NCI-H82 treated with DMSO at 0.1 percent for 48 hours (cell line): ENCODE data around the gene CASK.

Experiments
- DNase-seq: peaks from one replicate; lab custom pipeline; 2025; ENCODE audit not compliant: unreplicated experiment; lab: John Stamatoyannopoulos, UW

The CASK gene

DNA sequence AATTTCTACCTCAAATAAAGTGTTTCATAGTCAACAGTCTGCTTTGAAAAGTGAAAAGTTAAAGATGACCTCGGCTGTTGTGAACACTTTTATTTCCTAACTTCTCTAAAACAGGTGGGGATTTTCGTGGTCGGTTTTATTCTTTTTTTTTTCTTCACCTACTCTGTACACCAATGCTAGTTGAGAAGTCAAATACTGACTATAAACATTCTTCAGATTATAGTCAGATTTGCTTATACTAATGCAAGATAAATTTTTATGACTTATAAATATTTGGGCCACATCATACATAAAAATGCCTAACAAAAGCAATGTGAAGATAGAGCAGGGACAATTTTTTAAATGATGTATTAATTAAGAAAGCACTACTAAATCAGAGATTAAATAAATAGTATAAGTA, 332.7 kb downstream of the CASK start:
- DNase-seq = no peak

DNA sequence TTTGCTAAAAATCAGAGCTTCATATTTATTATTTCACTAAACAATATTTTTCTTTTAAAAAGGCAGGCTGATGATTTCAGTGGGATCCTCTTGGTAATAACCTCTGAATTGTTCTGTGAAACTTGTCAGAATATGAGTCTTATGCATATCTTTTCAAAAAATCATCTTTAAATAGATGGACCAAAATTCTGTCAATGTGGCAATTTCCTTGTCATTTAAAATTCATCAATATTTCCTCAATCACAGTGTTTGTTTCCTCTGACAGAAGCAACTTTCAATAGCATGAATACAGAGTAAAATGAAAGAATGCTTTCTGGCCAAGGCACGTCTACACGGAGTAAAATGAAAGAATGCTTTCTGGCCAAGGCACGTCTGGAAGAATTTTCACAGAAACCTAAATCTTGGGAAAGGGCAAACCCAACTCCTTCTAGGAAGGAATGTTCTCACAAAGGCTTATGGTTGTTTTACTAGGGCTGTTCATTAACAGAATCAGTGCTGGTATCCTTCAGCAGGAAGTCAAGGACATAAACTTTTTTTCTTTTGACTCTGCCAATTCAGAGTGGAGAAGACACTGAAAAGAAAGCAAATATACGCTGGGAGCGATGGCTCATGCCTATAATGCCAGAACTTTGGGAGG, 333.6 kb downstream of the CASK start:
- DNase-seq = no peak

DNA sequence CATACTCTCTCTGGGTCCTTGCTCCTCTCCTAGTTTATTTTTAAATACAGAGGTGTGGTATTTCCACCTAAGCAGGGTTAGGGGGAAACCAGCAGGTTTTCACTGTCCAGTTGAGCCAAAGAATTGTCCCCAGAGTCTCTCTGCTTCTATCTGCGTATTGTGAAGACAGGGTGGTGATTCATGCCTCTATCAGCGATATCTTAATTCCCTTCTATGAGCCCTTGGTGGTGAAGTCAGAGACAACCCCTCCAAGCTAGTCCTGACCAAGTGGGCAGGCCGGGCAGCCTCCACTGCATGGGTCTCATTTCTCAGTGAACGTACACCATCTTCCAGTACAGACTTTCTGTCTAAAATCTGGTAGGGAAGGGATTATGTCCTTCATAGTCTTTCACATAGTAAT, 335.1 kb downstream of the CASK start:
- DNase-seq = no peak

DNA sequence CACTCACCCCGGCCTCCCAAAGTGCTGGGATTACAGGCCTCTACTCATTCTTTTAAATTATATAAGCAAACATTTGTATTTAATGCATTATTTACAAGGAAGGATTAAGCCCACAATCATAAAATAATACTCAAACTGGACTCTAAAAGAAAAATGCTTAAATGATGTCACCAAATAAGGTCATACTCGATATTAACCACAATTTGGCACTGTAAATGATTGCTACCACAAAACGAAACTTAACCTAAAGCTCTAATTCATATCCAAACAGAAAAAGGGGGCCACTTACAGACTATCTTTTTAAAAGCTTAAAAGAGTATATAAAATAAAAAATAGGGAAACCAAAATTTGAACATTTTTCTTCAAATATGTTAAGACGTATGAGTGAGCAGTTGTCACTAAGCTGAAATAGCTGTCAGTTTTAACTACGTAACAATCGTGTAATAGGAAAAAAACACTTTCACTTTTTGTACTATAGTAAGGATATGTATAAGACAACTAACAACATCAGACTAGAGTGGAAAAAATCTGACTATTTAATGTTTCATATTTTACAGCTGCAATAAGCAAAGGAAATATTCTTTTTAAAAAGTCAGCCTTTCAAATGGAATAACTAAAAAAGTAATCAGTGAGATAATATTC, 342.8 kb downstream of the CASK start:
- DNase-seq = no peak

DNA sequence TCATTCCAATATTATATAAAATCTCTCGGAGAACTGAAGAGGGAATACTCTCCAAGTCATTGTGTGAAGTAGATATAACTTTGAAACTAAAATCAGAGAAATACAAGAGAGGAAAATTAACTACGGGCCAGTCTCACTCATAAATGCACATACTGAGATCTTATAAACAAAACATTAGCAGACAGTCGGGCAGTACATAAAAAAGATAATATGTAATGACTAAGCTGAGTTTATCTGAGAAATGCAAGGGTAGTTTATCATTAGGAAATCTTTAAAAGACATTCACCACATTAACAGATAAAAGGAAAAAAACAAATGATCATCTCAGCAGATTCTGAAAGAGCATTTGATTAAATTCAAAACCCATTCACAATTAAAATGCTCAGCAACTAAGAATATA, 359.5 kb downstream of the CASK start:
- DNase-seq = no peak

DNA sequence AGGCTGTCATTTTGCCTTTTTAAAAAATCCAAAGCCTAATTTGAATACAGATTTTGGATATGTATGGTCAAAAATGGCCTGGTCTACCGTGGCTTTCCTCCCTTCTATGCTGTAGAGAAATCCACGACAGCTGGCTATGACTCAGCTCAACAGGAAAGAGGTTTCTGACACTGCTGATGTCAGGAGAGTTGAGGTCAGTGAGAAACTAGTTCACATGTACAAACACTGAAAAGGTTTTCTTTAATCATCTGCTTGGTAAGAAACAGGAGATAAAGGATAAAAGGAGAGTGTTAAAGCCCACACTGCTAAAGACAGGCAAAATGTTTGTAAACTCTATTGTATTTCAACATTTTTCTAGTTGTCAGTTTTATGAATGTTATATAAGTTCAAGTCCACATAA, 362.3 kb downstream of the CASK start:
- DNase-seq = no peak

DNA sequence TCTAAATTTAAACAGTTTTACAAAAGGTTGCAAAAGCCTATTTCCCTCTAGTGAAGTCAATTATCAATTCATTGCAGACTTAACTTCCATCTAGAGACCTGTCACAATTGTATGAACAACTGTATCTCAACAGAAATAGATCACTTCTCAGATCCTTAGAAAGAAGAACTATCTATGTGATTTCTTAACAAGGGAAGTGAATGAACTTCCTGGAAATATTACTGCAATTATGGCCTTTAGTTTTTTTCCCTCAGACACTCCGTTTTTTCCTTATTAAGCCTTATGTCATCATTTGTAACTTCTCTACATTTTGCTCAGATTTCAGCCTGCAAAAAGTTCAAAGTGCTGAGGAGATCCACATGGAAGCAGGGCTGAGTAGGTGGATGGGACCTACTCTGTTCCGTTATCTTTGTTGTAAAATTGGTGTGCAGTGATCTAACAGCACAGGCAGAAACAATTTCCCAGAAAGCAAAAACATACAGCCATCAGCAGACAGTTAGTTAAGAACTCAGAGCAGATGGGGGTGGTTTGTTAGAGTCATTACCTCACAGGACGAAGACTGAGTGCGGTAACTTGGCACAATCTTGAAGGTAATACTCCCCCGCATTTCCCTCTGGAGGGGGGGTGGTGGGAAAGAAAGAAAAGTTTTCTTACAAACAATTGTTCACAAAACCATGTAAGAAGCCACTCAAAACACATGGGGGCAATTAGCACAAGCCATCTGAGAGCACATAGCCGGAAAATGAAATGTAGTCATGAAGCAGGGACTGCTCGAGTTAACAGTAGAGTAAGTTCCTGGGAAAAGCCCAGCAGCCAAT, 363.9 kb downstream of the CASK start:
- no peak for DNase-seq

DNA sequence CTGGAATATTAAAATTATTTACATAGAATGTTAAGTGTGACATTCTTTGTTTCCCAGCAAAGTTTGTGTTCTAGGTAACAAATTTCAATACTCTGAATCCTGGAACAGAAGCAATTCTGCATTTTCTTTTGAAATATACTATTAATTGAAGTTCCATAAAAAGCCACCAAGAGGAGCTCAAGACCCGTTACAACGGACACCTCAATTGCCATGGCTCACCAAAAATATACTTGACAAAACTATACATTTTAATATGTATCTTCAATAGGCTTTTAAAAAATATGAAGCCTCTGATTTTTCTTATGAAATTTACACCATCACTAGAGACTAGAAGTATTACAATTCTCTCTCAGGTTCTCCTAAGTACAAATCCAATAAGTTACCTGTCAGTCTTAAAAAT, 364.8 kb downstream of the CASK start:
- DNase-seq = no peak

DNA sequence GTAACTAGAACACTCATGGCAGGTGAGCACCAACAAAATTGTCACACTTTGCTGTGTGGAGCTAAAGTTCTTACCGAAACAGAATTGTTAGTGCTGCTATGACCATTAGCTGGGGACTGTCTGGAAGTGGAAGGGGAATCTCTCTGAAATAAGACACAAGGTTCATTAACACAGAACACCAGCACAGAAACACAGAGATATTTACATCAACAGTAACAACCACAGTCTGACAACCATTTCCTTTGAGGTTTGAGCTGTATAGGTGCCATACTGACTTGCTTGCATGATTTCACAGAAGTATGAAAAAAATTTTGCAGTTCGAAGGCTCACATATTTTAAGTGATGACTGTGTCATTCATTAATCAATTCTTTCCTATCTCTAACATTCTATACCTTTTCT, 366.4 kb downstream of the CASK start:
- no peak for DNase-seq

DNA sequence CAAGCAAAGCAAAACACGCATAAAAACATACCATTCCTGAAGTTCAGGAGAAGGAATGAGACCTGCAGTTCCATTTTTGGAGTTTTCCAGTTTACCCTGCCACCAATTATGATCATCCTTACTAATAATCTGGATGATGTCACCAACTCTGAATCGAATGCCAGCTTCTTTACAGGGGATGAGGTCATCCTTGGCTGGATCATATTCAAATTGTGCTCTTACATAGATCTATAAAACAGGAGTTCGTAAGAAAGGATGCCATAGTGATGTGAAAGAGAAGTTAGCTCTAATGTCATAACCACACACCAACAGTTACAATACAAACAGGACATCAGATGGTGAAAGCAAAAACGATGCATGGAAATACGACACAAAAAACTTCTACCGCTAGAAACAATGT, 369.7 kb downstream of the CASK start:
- no peak for DNase-seq

DNA sequence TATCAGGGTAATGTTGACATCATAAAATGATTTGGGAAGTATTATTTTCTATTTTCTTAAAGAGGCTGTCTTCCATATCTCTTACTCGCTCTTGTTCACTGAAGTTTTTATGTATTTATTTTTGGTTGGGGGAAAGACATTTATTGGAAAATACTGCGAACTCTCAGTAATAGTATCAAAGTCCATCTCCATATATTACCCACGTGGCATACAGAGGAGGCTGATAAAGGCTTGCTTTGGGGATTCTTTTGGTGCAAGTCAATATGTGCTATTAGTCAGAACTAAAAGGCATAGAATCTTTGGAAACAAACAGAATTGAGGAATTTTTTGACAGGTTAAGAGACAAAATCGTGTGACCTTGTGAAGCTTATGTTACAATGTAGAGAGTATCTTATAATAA, 374.9 kb downstream of the CASK start:
- DNase-seq = no peak

DNA sequence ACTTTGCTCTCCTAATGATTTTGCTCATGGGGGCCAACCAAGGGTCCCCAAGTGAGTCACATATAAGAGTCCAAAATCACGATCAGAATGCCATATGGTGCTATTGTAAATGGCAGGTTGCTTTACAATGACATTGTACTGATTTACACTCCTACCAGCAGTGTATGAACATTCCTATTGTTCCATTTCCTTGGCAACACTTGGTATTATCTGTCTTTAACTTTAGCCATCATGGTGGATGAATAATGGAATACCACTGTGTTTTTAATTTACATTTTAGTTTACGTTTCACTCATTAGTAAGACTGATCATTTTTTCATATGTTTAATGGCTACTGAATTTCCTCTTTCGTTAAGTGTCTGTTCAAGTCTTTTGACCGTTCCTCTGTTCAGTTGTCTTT, 379.7 kb downstream of the CASK start:
- no peak for DNase-seq

DNA sequence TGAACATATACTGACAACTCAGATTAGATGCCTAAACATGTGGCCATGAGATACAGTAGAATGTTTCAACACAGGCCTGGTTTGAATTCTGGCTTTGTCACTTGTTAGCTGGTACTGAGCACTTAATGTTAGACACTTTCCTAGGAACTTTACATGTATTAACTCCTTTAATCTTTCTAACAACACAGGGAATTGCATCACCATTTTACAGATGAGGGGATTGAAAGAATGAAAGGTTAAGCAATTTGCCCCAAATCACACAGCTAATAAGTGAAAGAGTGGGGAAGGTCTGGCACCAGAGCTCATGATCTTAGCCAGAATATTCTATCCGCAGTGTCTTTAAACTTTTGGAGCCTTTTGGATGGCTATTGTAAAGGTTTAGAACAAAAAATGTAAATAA, 380.3 kb downstream of the CASK start:
- DNase-seq = no peak

DNA sequence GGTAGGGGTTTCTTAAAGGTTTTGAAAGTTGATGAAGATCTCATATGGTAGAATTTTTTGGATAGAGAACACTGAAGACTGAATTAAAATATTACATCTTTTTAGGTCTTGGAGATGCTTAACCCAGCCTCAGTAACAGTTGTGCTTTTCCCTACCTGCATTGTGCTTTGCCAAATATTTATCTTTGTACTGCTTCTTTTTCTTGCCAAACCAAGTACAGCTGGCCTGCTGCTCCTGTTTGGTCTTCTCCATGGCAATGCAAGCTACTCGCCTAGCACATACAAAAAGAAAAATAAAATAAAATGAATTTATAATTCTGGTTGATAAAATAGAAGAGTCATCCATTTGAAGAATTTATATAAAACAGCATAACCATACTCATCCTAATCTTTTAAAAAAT, 380.8 kb downstream of the CASK start:
- no peak for DNase-seq

DNA sequence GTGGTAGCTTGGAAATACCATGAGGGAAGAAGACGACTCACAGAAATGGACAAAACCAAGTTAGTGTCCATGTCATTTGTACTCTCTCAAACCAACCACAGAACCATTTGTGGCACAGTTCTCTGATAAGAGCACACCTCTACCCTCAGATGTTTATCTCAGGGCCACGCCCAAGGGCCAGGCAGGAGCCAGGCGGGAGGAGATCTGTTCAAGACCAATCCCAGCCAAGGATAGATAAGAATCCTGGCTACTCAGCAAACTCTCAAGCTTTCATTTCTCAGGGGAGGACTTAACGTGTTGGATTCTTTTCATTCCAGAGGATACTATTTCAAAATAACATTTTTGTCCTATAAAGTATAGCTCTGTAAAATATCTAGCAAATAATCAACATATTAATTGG, 381.2 kb downstream of the CASK start:
- no peak for DNase-seq

DNA sequence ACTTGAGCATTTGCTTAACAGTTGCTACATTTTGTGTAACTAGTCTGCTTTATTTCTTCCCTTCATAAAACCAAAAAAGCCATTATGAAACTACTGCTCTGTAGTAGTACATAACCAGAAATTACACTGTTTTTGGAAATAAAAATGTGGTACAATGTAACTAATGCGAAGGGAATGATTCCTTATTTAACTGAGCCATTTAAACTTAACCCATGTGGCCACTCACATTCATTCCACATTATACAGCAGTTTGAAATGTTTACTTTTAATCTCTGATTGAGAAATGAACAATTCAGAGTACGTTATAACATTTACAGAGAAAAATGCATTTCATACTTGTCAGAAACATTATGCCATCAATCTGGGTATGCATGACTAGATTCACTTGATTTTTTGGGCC, 382.0 kb downstream of the CASK start:
- no peak for DNase-seq

DNA sequence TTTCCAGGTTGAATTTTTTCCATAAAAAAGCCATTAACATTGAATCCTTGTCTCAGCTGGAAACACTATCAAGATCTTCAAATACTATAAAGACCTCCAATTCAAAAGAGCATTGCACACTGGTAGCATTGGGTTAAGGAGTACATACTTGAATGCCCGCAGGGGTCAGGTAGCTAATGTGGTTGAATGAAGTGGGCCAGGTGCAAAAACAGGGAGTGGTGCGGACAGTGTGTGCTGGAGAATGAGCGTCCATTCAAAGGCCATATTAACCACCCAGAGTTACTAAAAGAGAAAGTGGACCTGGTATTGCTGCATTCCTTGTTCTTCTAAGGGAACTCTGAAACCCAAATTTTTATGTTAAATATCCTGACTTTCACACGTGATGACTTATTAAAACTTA, 384.6 kb downstream of the CASK start:
- no peak for DNase-seq

DNA sequence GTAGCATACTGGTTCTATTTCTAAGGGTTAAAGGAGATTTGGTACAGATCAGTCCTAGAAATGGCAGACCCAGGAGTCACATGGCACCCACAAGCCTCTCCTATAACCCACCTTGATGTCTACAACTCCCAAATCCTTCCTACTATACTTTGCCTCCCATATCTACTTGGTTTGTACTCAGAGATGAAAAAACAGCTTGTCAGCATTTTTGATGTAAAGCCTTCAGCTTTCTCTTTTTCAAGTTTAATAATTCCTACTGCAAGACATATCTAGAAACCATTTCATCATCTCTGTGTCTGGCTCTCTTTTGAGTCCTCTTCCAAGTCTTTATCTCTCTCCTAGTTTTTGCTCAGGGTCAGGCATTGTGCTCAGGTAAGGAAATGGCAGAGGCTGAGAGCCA, 393.3 kb downstream of the CASK start:
- no peak for DNase-seq

DNA sequence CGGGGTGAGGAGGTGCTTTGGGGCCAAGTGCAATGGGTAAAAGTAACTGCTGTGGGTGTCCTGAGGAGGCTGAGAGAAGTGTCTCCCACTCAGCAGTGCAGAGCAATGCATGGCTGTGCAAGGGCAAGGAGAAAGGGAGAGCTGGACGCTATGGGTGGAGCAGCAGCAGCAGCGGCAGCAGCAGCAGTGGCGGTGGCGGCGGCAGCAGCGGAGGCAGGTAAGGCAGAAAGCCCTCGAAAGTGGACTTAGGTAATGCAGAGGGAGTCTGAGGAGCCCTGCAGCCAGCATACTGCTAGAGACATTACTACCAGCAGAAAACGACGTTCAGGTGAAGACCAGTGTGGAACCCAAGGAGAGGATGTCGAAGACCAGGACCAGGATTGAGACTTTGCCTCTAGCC, 394.1 kb downstream of the CASK start:
- DNase-seq = no peak

DNA sequence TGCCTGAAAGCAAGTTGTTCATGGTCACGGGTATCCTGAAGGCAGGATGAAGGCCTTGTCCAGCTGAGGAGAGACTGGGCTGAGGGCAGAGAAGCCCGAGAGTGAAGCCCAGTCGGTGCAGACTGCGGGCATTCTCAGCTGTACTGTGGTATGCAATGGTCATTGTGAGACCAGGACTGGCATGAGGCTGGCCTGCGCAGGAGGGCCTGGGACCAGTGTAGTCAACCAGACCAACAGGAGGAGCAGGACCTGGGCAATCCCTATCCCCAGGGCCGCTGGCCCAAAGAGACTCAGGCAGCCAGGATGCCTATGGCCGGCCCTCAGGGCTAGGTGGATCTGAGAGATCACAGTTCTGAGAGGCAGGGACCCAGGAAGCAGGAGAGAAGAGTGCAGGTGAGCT, 394.6 kb downstream of the CASK start:
- no peak for DNase-seq

DNA sequence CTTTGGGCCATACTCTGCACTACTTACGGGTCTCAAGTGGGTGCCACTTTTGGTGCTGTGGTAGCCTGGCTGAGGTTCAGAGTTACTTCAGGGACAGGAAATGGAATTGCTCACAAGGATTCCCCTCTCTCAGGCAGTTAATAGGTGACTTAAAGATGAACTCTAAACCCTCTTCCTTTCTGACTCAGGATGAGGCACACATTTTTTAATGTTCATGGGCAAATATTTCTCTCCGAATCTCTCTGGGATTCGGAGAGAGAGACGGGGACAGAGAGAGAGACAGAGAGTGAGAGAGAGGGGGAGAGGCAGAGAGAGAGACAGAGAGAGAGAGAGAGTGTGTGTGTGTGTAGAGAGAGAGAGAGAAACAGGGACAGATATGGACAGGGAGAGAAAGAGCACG, 396.4 kb downstream of the CASK start:
- no peak for DNase-seq

DNA sequence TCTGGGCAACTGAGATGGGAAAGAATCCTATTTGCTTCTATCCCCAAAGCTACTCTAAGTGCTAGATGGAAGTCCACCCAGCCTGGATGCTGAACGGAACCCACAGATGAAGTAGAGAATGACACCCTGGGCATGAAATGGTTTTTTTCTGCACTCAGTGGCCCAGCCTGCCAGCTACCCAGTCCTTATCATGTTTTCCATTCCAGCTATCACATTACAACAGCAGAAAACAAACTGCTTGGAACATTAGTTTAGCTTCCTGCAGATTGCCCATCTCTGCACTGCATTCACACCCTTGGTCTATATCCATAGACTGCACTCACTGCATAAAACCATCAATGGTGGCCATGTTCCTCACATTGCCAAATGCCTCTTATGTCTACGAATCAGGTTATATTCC, 397.1 kb downstream of the CASK start:
- DNase-seq = no peak

DNA sequence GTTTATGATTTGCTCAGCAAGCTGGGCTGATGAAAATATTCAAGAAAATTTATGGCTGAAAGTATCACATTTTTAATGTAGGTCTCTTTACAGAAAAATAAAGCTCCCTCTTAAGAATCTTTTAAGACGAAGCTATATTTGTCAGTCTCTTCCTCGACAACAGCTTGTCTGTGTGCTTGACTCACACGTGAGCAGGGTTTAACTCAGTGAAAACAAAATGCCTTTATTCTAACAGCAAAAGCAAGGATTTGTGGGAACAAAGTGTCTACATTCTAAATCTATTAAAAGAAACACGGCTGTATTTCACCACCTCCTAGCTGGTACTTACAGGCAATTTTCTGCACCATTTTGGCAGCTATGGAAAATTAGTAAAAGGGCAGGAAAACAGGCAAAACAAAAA, 400.7 kb downstream of the CASK start:
- no peak for DNase-seq
